ENCODE results near the gene GPC3.

- TF ChIP-seq CTCF (conservative IDR thresholded peaks at IDR 0.05), result no peak
- TF ChIP-seq ZFX (IDR thresholded peaks at IDR 0.05), result no peak
Measured at GRCh38 chrX:133980406-133980805, 5.0 kb downstream of the GPC3 start.

All from C4-2B (cell line).